Activated CD8-positive, alpha-beta T cell treated with anti-CD3 and anti-CD28 coated beads for 36 hours (primary cell): ENCODE results near the gene KCNC3. TPM values are rescaled to one million over a fixed set of nuclear protein-coding genes. Genes with fewer than 3 reads are reported as not detected.

Experiments
- ATAC-seq: fragments of 200-7000 bp; cut with Tn5 transposase; one replicate; pipeline ENCODE4 v1.10.0; 2021; ENCODE audit warnings: mild to moderate bottlenecking, moderate library complexity
- CTCF ChIA-PET: fragments of 350-600 bp; sonication (Branson Sonifier 250); formaldehyde crosslinking; loops from one replicate; lab custom pipeline; 2021; ENCODE audit warnings: antibody characterized with exemption; lab: Charles Lee
- POLR2A ChIA-PET: fragments of 350-600 bp; sonication (Branson Sonifier 250); formaldehyde crosslinking; loops from one replicate; lab custom pipeline; 2021; ENCODE audit warnings: antibody characterized with exemption; lab: Charles Lee
- DNase-seq: peaks from one replicate; pipeline ENCODE4 v3.0.0-alpha.2; 2020
- H3K27ac Mint-ChIP-seq: one replicate; pipeline ENCODE4 v1.8.0; 2021; ENCODE audit warnings: mild to moderate bottlenecking, mixed read lengths
- H3K27me3 Mint-ChIP-seq: one replicate; pipeline ENCODE4 v1.8.0; 2021; ENCODE audit warnings: mixed read lengths
- H3K36me3 Mint-ChIP-seq: one replicate; pipeline ENCODE4 v1.8.0; 2021; ENCODE audit warnings: low read depth, mixed read lengths
- H3K4me1 Mint-ChIP-seq: one replicate; pipeline ENCODE4 v1.8.0; 2021; ENCODE audit warnings: low read depth, mixed read lengths
- H3K4me3 Mint-ChIP-seq: one replicate; pipeline ENCODE4 v1.8.0; 2021; ENCODE audit warnings: mild to moderate bottlenecking, moderate library complexity, mixed read lengths
- H3K9me3 Mint-ChIP-seq: one replicate; pipeline ENCODE4 v1.8.0; 2021; ENCODE audit warnings: mixed read lengths
- CTCF ChIP-seq: fragments of 200-600 bp; IDR thresholded peaks from one replicate; pipeline ENCODE4 v1.8.0; 2022; ENCODE audit warnings: antibody characterized with exemption, mild to moderate bottlenecking
- intact Hi-C: fragments of 100-400 bp; cut with micrococcal nuclease; formaldehyde crosslinking; loops from one replicate; pipeline ENCODE4 v1.10.0; 2022
- total RNA-seq, 2 experiments: library from RNA; stranded (reverse); gene quantifications; one replicate each; pipeline ENCODE4 v1.2.3, GENCODE V29; 2021

The KCNC3 gene
- total RNA-seq, 2 experiments from 2014 or later = 0.77 to 0.81 TPM

GRCh38 chr19:50327461-50328223 lies 1.5 kb downstream of the KCNC3 start:
- H3K27ac Mint-ChIP-seq = no peak overlapping the region
- no peak for ATAC-seq

GRCh38 chr19:50327013-50327412 lies 2.2 kb downstream of the KCNC3 start:
- no peak overlapping the region for H3K27ac Mint-ChIP-seq
- ATAC-seq = no peak
- H3K4me1 Mint-ChIP-seq = peaks cover 38% of the 10 kb centered on the region
- H3K36me3 Mint-ChIP-seq = peaks cover 10% of the 10 kb centered on the region
- DNase-seq = no peak
- ChIA-PET POLR2A (no interaction called here), CTCF (no interaction called here)
- intact Hi-C loops = no loop called here
- peaks cover 63% of the 10 kb centered on the region for H3K27me3 Mint-ChIP-seq
- H3K4me3 Mint-ChIP-seq = peak overlapping the region; percentile 20
- no peak for TF ChIP-seq CTCF
- peaks cover 7% of the 10 kb centered on the region for H3K9me3 Mint-ChIP-seq

More at GRCh38 chr19:50327461-50328223, 1.5 kb downstream of the KCNC3 start:
- H3K4me1 Mint-ChIP-seq = peaks cover 45% of the 10 kb centered on the region
- peak overlapping the region; percentile 20 for H3K4me3 Mint-ChIP-seq
- CTCF ChIA-PET = interaction anchor here (0.8 to 1.6 kb wide), 7 partner anchors 12 to 91 kb away, joined by 3 to 8 read pairs (median 3); no protein-coding TSS in a partner anchor
- H3K9me3 Mint-ChIP-seq = peaks cover 7% of the 10 kb centered on the region
- POLR2A ChIA-PET = interaction anchor here (1.1 kb wide), 1 partner anchor 30 kb away, joined by 3 read pairs; no protein-coding TSS in a partner anchor
- peaks cover 10% of the 10 kb centered on the region for H3K36me3 Mint-ChIP-seq
- peaks cover 65% of the 10 kb centered on the region for H3K27me3 Mint-ChIP-seq
- TF ChIP-seq CTCF = no peak
- intact Hi-C loops = no loop called here
- DNase-seq = no peak

GRCh38 chr19:50326101-50326664 lies 3.0 kb downstream of the KCNC3 start:
- Mint-ChIP-seq H3K27me3 (peaks cover 56% of the 10 kb centered on the region), H3K27ac (no peak overlapping the region), H3K4me1 (peaks cover 30% of the 10 kb centered on the region), H3K36me3 (peaks cover 10% of the 10 kb centered on the region), H3K9me3 (peaks cover 7% of the 10 kb centered on the region), H3K4me3 (no peak overlapping the region)
- DNase-seq (no peak), ATAC-seq (no peak)
- CTCF ChIA-PET = no interaction called here
- POLR2A ChIA-PET = no interaction called here
- TF ChIP-seq CTCF = no peak
- intact Hi-C loops = no loop called here

- intact Hi-C loops = no loop called here
- peaks cover 25% of the 10 kb centered on the region for H3K4me1 Mint-ChIP-seq
- ChIA-PET POLR2A (interaction anchor here (0.5 kb wide), 1 partner anchor 255 kb away, joined by 3 read pairs; no protein-coding TSS in a partner anchor), CTCF (no interaction called here)
- H3K36me3 Mint-ChIP-seq = peaks cover 10% of the 10 kb centered on the region
- ATAC-seq (peak; percentile 63), DNase-seq (peak; percentile 73)
- TF ChIP-seq CTCF = no peak
- no peak overlapping the region for H3K4me3 Mint-ChIP-seq
- H3K9me3 Mint-ChIP-seq = peaks cover 7% of the 10 kb centered on the region
- H3K27me3 Mint-ChIP-seq = peaks cover 54% of the 10 kb centered on the region
- no peak overlapping the region for H3K27ac Mint-ChIP-seq
Observed at GRCh38 chr19:50325310-50326100, 3.7 kb downstream of the KCNC3 start.
